GM19023 (cell line): ENCODE data around the gene CDX1.

ENCODE experiments used
- ATAC-seq: cut with Tn5 transposase; IDR thresholded peaks from one replicate; pipeline ENCODE4 v1.9.1; 2021; ENCODE audit warnings: mild to moderate bottlenecking, moderate library complexity; ENCODE audit not compliant: unreplicated experiment

The CDX1 gene

DNA sequence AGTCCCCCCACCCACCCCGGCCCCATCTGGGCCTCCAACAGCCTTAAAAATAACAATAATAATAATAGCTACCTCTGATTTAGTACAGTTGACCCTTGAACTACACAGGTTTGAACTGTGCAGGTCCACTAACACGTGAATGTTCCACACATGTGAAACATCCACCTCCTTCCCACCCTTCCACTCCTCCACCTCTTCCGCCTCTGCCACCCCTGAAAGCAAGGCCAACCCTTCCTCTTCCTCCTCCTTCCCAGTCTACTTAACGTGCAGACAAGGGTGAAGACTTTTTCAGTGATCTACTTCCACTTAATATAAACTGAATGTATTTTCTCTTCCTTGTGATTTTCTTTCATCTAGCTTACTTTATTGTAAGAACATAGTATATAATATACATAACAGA lies 21.7 kb upstream of the CDX1 start:
- ATAC-seq = no peak

GRCh38 chr5:150146235-150146634 lies 20.3 kb upstream of the CDX1 start:
- ATAC-seq = no peak

DNA sequence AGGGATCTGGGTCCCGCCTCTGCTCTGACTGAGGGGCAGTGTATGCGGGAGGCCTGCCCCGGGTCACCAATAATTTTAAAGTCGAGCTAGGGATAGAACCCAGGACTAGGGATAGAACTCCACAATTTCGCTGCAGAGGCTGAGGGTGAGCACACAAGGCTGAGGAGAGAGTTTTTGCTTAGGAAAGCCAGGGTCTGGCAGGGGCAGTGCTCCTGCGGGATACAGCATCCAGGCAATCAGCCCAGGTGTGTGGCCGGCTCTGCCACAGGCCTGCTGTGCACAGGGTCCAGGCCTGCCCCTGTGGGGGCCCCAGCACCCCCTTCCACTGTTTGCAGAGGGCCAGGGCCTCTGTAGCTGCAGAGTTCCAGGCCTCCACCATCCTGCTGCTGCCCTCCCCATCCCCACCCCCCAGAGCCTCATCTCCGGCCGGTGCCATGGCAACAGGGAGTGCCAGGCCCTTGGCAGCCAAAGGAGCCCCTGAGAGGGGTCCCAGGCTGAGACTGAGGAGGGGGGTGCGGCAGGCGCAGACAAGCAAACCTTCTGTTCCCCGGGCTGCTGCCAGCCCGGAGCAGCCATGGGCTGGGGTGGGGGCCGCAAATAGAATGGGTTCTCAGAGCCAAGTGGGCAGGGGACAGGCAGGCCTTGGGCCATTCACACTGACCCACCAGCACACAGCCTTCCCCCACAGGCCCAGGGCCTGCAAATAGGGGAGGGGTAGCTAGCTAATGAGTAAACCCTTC lies 19.5 kb upstream of the CDX1 start:
- no peak for ATAC-seq

DNA sequence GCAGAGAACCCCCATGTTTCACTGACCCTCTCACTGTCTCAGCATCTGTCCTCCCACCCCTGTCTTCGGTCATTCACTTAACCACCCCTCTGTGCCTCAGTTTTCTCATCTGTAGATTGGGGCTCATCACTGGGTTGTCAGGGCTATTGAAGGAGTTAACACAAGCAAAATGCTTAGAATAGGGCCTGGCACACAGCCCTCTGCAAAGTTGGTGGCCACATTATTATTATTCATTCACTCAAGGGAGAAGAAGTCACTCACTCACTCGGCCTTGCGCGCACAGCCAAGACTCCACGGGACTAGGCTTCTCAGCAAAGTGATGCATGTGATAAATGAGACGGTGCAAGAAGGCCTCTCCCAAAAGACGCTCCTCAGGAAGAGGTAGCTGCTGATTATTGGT lies 18.9 kb upstream of the CDX1 start:
- no peak for ATAC-seq

GRCh38 chr5:150148117-150148927 lies 18.3 kb upstream of the CDX1 start:
- ATAC-seq = no peak

- no peak for ATAC-seq
These were observed 17.0 kb upstream of the CDX1 start for GRCh38 chr5:150149618-150150017.

GRCh38 chr5:150152636-150153462 lies 13.7 kb upstream of the CDX1 start:
- no peak for ATAC-seq

- ATAC-seq = no peak
These were observed 13.1 kb upstream of the CDX1 start for GRCh38 chr5:150153483-150153882.

DNA sequence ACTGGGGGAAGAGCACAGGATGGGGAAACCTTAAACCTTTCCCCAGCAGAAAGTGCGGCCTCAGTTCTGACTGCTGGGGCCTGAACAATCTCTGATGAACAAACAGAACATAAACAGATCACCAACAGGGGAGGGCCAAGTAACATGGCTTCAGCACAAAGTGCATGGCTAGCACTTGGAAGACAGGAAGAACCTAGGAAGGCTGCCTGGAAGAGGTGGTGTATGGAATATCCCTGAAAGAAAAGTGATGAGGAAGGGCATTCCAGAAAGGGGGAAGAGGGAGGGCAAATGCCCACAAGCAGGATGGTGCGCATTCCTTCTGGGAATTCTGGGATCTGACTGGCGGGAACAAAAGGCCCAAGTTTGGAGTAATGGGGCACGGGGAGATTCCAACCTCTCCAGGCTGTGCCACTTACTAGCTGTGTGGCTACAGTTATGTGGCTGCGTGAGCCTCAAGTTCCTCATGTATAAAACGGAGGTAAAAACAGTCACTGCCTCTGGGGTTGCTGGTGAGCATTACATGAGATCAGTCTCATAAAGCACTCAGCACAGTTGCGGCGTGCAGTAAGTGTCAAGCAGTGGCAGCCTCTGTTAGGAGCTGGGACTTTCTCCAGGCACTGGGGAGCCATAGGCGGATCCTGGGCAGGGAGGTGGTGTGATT lies 12.5 kb upstream of the CDX1 start:
- no peak for ATAC-seq

DNA sequence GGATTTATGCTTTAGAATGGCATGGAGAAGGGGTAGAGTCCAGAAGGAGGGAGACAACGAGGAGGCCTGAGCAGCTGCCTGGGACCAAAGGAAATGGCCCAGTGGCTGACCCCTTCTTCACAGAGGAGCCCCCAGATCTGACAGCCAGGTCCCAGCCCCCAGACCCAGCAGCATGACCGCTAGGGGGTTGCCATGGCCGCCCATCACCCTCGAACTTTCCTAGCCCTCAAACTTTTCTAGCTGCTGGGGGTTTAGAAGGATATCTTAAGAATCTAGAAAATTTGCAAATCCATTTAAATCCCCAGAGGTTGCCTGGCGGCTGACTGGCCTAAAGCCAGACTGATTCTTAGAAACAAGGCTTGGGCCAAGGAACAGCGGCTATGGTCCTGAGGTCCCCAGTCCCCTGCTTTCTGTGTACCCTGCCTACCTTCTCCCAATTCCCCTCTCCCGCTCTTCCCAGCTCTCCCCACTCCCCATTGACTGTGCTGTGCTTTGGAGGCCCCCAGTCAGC lies 11.9 kb upstream of the CDX1 start:
- ATAC-seq = no peak

GRCh38 chr5:150155258-150156026 lies 11.1 kb upstream of the CDX1 start, which contains the start of gene PDGFRB:
PDGFRB (minus strand) TSS chr5:150155845; CDS start chr5:150137047, 18,798 bp downstream.
- ATAC-seq = peak; percentile 54

DNA sequence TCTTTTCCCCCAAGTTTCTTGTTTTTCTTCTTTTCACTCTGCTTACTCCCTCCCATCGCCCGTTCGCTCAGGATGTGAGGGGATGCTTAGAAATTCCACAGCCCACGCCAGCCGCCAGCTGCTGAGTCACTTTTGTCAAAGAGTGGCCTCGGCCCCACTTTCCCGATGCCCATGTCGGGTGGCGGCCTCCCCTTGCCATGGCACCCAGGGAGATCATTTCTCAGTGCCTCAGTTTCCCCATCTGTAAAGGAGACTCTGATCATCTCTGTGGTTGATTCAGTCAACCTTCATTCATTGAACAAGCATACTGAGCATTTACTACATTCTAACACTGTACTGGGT lies 10.6 kb upstream of the CDX1 start:
- ATAC-seq = no peak

DNA sequence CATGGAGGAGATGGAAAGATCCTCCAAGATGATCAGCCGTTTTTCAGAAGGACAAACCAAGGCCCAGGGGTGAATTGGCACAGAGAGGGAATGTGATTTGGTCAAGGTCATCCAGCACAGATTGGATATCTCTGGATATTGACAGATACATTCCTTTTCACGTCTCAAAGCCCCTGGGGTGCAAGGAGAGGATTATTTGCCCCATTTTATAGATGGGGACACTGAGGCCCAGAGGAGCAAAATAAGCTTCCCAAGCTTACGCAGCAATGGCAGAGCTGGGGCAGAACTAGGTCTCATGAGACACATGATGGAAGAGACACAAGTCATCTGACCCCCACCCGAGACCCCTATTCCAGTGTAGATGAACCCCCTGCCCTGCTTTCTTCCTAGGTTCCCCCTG lies 10.0 kb upstream of the CDX1 start:
- no peak for ATAC-seq

- no peak for ATAC-seq
These were observed 9.4 kb upstream of the CDX1 start for GRCh38 chr5:150157168-150157567.

DNA sequence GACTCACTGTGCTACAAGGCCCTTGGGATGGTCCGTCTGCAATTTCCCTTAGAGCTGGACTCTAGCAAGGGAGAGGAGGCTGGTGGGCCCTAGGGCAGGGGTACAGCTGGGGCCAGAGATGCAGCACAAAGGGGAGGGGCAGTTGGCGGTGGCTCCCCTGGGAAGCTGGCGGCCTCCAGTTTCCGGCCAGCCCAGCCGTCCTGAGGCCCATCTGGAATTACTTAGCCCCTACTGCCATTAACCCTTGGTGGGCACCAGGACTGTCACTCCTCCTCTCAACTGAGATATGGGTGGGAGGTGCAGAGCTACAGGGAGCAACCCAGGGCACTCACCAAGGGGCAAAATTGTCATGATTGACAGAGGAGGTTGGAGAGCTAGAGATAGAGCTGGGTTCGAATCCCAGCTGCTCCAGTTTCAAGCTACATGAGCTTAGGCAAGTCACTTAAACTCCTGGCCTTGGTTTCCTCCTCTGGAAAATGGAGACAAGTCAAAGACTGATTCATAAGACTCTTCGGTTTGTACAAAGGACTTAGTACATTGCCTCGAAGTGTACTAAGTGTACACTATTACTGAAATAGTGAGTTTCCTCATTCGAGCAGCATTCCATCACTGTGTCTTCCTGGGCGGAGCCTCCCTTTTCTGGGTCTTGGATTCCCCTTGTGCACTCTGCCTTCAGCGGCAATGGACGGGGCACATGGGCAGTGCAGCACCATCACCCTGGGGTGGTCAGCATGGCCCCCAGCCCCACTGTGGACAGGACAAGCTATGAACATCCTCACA lies 8.2 kb upstream of the CDX1 start:
- no peak for ATAC-seq

DNA sequence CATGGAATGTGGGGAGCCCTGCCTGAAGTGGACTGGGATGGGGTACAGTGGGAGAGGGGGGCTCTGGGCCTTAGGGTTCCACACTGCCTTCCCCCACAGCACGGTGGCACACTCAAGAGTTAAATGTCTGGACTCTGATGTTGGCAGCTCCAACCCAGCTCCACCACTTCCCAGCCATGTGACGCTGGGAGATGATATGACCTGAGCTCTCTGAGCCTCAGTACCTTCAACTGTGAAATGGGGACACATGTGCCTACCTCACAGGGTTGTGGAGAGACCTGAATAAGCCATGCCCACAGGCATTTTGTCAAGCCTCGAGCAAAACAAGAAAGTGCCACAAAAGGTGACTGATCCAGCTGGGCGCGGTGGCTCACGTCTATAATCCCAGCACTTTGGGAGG lies 7.5 kb upstream of the CDX1 start:
- ATAC-seq = no peak

DNA sequence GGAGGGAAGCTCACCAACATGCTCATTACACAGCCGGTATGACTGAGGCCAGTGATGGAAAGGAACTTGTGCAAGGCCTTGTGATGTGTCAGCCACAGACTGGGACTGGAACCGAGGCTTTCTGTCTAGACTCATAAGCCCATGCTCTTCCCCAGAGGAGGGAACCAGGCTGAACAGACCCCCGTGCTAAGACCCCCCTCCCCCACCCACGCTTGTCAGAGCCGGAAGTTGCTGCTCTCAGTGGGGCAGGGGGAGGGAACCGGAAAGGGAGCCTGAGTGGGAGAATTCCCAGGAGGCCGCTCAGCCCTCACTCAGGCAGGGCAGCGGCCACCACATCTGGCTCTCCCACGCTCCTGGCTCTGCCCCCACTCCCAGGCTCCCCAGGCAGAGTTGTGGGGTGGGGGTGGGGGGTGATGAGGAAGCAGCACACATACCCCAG lies 6.8 kb upstream of the CDX1 start:
- no peak for ATAC-seq

- ATAC-seq = no peak
These were observed 6.0 kb upstream of the CDX1 start for GRCh38 chr5:150160448-150161081.
